SK-N-SH (cell line): ENCODE measurements around the gene SLC47A2. TPM values are rescaled to one million over a fixed set of nuclear protein-coding genes. Genes with fewer than 3 reads are reported as not detected.

Source experiments
- CTCF ChIA-PET: fragments of 300-600, 350-600 bp; formaldehyde crosslinking; extraction: SDS; loops from one replicate; lab custom pipeline; 2021; lab: Yijun Ruan, JAX
- POLR2A ChIA-PET: fragments of 350-600 bp; sonication (Branson Sonifier 250); formaldehyde crosslinking; extraction: SDS; loops from one replicate; lab custom pipeline; 2020; ENCODE audit warnings: antibody characterized with exemption, inconsistent platforms; lab: Yijun Ruan, JAX
- DNase-seq: peaks from one replicate; pipeline ENCODE4 v3.0.0; 2012
- H2AFZ ChIP-seq: fragments of 200-600 bp; sonication (generic); 2 replicates; pipeline ENCODE4 v1.8.1; 2016; ENCODE audit warnings: antibody characterized with exemption, mild to moderate bottlenecking, low read depth
- H3F3A ChIP-seq: fragments of 200-600 bp; sonication (generic); replicated peaks from 2 replicates; pipeline ENCODE3; 2016; ENCODE audit warnings: antibody characterized with exemption, mild to moderate bottlenecking; ENCODE audit not compliant: insufficient read depth
- H3K27ac ChIP-seq, 2 experiments: fragments of 200-500 bp in 1 of 2; fragments of 200-600 bp in 1 of 2; sonication (Bioruptor generic) in 1 of 2; sonication (generic), shearing (Covaris generic) in 1 of 2; 2 replicates each; pipeline versions ENCODE4 v1.5.1 to v1.6.1; 2014 to 2016; ENCODE audit warnings: low read depth in 2 of 2, inconsistent platforms in 1 of 2, low read length in 1 of 2, mild to moderate bottlenecking in 1 of 2, mixed read lengths in 1 of 2
- H3K27me3 ChIP-seq: fragments of 200-600 bp; sonication (generic), shearing (Covaris generic); 2 replicates; pipeline ENCODE4 v1.6.1; 2016; ENCODE audit warnings: mixed run types; ENCODE audit not compliant: insufficient read depth
- H3K36me3 ChIP-seq, 2 experiments: fragments of 200-500 bp in 1 of 2; fragments of 200-600 bp in 1 of 2; sonication (Bioruptor generic) in 1 of 2; sonication (generic) in 1 of 2; replicated peaks in 1 of 2; 2 replicates each; pipeline versions ENCODE3 to v1.5.1; 2014 to 2016; ENCODE audit warnings: low read length in 1 of 2, mild to moderate bottlenecking in 1 of 2; ENCODE audit not compliant: insufficient read depth in 2 of 2, control insufficient read depth in 1 of 2
- H3K4me1 ChIP-seq, 2 experiments: fragments of 200-500 bp in 1 of 2; fragments of 200-600 bp in 1 of 2; sonication (Bioruptor generic) in 1 of 2; sonication (generic), shearing (Covaris generic) in 1 of 2; 2 replicates each; pipeline versions ENCODE4 v1.5.1 to v1.6.1; 2014 to 2016; ENCODE audit warnings: low read depth in 1 of 2, low read length in 1 of 2, mixed run types in 1 of 2; ENCODE audit not compliant: insufficient read depth in 2 of 2, control insufficient read depth in 1 of 2
- H3K4me2 ChIP-seq: fragments of 200-600 bp; sonication (generic), shearing (Covaris generic); 2 replicates; pipeline ENCODE4 v1.6.1; 2017; ENCODE audit warnings: mixed run types
- H3K4me3 ChIP-seq, 2 experiments: fragments of 200-500 bp in 1 of 2; fragments of 200-600 bp in 1 of 2; sonication (Bioruptor generic) in 1 of 2; sonication (generic), shearing (Covaris generic) in 1 of 2; 2 replicates each; pipeline versions ENCODE4 v1.5.1 to v1.8.1; 2014 to 2016; ENCODE audit warnings: low read depth in 2 of 2, inconsistent platforms in 1 of 2, low read length in 1 of 2, mild to moderate bottlenecking in 1 of 2, mixed read lengths in 1 of 2, moderate library complexity in 1 of 2
- H3K79me2 ChIP-seq: fragments of 200-600 bp; sonication (generic); 2 replicates; pipeline ENCODE4 v1.8.1; 2017; ENCODE audit warnings: mild to moderate bottlenecking; ENCODE audit not compliant: insufficient read depth
- H3K9ac ChIP-seq: fragments of 200-600 bp; sonication (generic); 2 replicates; pipeline ENCODE4 v1.6.1; 2017; ENCODE audit warnings: mixed run types
- H3K9me2 ChIP-seq: fragments of 200-600 bp; sonication (generic); 2 replicates; pipeline ENCODE4 v1.6.1; 2017; ENCODE audit warnings: mixed run types
- H3K9me3 ChIP-seq: fragments of 200-600 bp; sonication (generic); 2 replicates; pipeline ENCODE4 v1.6.1; 2017; ENCODE audit warnings: mixed run types, mild to moderate bottlenecking, moderate library complexity
- H4K20me1 ChIP-seq: fragments of 200-600 bp; sonication (generic); 2 replicates; pipeline ENCODE4 v1.6.1; 2017; ENCODE audit warnings: mild to moderate bottlenecking, mixed run types; ENCODE audit not compliant: insufficient read depth
- MEF2A ChIP-seq: IDR thresholded peaks from 2 replicates; pipeline ENCODE4 v1.4.0; 2012; ENCODE audit warnings: low read depth, borderline replicate concordance
- WGBS: methylation state at CpG from one replicate; pipeline ENCODE4 v1.1.6; 2017; ENCODE audit warnings: low lambda C conversion rate; 5-methylcytosine and 5-hydroxymethylcytosine counted together
- polyA plus RNA-seq, 3 experiments: library from polyadenylated mRNA; depleted of rRNA; stranded (reverse); fragments of >200 nt; gene quantifications; 2 replicates each; pipeline ENCODE4 v1.2.3, GENCODE V29; 2012
- small RNA-seq, 7 experiments: library from RNA; depleted of rRNA; stranded (forward); fragments of <200 nt; gene quantifications; one replicate each; pipeline ENCODE3, GENCODE V24; 2012

Gene SLC47A2
- polyA plus RNA-seq, 1 of the 3 experiments (the other 2 are of a cell fraction): not detected

- no peak overlapping the region for H3K9ac ChIP-seq
- no peak overlapping the region for H3K4me2 ChIP-seq
- ChIA-PET POLR2A (no interaction called here), CTCF (interaction anchor here (1.5 kb wide), 1 partner anchor 16 kb away, joined by 4 read pairs; no protein-coding TSS in a partner anchor)
- 19% methylated on average over 3 of the region's 3 CpGs for WGBS
- no peaks in the 10 kb centered on the region for H3K27me3 ChIP-seq
- no peaks in the 10 kb centered on the region for H3K36me3 ChIP-seq
- H3K4me3 ChIP-seq: no peak overlapping the region
- H3F3A ChIP-seq: peaks cover 3% of the 10 kb centered on the region
- no peak for TF ChIP-seq MEF2A
- H3K27ac ChIP-seq: no peak overlapping the region
- no peaks in the 10 kb centered on the region for H4K20me1 ChIP-seq
- H3K9me2 ChIP-seq: no peaks in the 10 kb centered on the region
- no peaks in the 10 kb centered on the region; a peak in 1 of 4 replicates for H3K4me1 ChIP-seq
- H2AFZ ChIP-seq: no peak overlapping the region
- H3K79me2 ChIP-seq: no peaks in the 10 kb centered on the region
- H3K9me3 ChIP-seq: no peaks in the 10 kb centered on the region
- DNase-seq: no peak
Measured at GRCh38 chr17:19629449-19629848, 86.9 kb downstream of the SLC47A2 start.

Small RNA genes lying within 50 kb of the gene (small RNA-seq; reads per million reads assigned to genes)
- 0 reads per million in 7 experiments for gene RF00322

Other genes with a start within 250 kb of the SLC47A2 start
- 3.5 and 4.4 TPM in 2 replicates for gene SLC47A1, start 182.7 kb downstream of the SLC47A2 start, polyA plus RNA-seq (2012; rRNA removed)
- 16.6 and 23.3 TPM in 2 replicates for gene ALDH3A2, start 67.8 kb downstream of the SLC47A2 start, polyA plus RNA-seq (2012; rRNA removed)
- 0.52 and 0.79 TPM in 2 replicates for gene ALDH3A1, start 31.7 kb upstream of the SLC47A2 start, polyA plus RNA-seq (2012; rRNA removed)
- 18.0 and 28.0 TPM in 2 replicates for gene ULK2, start 151.4 kb upstream of the SLC47A2 start, polyA plus RNA-seq (2012; rRNA removed)